Panc1 (cell line): ENCODE measurements around the gene PPIP5K2.

Experiments used
- TCF7L2 ChIP-seq: IDR thresholded peaks from 2 replicates; pipeline ENCODE4 v1.6.1; 2011; ENCODE audit warnings: mild to moderate bottlenecking, low read depth, low read length, inconsistent platforms
- TF ChIP-seq, protein P1 (sequence below): fragments of 450-650 bp; IDR thresholded peaks from 2 replicates; pipeline ENCODE4 v1.5.1; 2017; ENCODE audit warnings: mild to moderate bottlenecking
- TF ChIP-seq, protein P2 (sequence below), 2 experiments: IDR thresholded peaks; 2 replicates each; pipeline ENCODE4 v1.6.1; 2011 to 2012; ENCODE audit warnings: low read depth in 2 of 2, control low read depth in 1 of 2, low read length in 1 of 2, mild to moderate bottlenecking in 1 of 2, moderate library complexity in 1 of 2; ENCODE audit not compliant: insufficient read depth in 1 of 2

DNA sequence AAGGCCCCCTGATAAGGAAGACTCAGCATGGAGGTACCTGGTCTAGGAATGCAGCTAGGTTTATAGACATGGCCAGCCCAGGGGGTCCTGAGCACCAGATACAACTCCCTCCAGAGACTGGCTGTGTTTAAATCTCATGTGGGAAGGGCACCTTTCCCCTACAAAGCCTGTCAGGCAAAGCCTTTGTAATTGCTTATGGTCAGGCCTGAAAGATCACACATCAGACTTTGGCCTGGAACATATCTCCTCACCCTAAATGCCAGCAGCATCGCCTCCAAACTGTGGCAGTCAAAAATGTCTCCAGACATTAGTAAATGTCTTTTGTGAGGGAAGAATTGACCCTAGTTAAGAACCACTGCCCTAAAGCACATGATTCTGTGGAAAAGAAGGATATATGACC is 86.9 kb downstream of the PPIP5K2 start:
- TF ChIP-seq, protein P1, sequence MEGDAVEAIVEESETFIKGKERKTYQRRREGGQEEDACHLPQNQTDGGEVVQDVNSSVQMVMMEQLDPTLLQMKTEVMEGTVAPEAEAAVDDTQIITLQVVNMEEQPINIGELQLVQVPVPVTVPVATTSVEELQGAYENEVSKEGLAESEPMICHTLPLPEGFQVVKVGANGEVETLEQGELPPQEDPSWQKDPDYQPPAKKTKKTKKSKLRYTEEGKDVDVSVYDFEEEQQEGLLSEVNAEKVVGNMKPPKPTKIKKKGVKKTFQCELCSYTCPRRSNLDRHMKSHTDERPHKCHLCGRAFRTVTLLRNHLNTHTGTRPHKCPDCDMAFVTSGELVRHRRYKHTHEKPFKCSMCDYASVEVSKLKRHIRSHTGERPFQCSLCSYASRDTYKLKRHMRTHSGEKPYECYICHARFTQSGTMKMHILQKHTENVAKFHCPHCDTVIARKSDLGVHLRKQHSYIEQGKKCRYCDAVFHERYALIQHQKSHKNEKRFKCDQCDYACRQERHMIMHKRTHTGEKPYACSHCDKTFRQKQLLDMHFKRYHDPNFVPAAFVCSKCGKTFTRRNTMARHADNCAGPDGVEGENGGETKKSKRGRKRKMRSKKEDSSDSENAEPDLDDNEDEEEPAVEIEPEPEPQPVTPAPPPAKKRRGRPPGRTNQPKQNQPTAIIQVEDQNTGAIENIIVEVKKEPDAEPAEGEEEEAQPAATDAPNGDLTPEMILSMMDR, result no peak
- TF ChIP-seq, protein P2, sequence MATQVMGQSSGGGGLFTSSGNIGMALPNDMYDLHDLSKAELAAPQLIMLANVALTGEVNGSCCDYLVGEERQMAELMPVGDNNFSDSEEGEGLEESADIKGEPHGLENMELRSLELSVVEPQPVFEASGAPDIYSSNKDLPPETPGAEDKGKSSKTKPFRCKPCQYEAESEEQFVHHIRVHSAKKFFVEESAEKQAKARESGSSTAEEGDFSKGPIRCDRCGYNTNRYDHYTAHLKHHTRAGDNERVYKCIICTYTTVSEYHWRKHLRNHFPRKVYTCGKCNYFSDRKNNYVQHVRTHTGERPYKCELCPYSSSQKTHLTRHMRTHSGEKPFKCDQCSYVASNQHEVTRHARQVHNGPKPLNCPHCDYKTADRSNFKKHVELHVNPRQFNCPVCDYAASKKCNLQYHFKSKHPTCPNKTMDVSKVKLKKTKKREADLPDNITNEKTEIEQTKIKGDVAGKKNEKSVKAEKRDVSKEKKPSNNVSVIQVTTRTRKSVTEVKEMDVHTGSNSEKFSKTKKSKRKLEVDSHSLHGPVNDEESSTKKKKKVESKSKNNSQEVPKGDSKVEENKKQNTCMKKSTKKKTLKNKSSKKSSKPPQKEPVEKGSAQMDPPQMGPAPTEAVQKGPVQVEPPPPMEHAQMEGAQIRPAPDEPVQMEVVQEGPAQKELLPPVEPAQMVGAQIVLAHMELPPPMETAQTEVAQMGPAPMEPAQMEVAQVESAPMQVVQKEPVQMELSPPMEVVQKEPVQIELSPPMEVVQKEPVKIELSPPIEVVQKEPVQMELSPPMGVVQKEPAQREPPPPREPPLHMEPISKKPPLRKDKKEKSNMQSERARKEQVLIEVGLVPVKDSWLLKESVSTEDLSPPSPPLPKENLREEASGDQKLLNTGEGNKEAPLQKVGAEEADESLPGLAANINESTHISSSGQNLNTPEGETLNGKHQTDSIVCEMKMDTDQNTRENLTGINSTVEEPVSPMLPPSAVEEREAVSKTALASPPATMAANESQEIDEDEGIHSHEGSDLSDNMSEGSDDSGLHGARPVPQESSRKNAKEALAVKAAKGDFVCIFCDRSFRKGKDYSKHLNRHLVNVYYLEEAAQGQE (IDR thresholded peaks at IDR 0.05; ENCODE audit: insufficient read depth in 1 of 2, low read depth in 2 of 2, low read length in 1 of 2), result no peak
- TF ChIP-seq TCF7L2, result no peak
